CD14-positive monocyte (primary cell): ENCODE data around the gene NPTX2. TPM values are rescaled to one million over a fixed set of nuclear protein-coding genes. Genes with fewer than 3 reads are reported as not detected.

ENCODE experiments used
- DNase-seq, 3 donors: peaks; one replicate each; pipeline ENCODE4 v3.0.0-alpha.2; 2011 to 2022
- H2AFZ ChIP-seq: 2 replicates; pipeline ENCODE4 v1.6.0; 2012; ENCODE audit warnings: mild to moderate bottlenecking, low read depth, low read length, inconsistent platforms; ENCODE audit not compliant: insufficient read depth, poor library complexity, severe bottlenecking
- H3K27ac ChIP-seq, 2 donors: 1 replicate in 1 of 2; 2 replicates in 1 of 2; pipeline ENCODE4 v1.5.1; 2012 to 2013; ENCODE audit warnings: low read length in 2 of 2, control low read depth in 1 of 2, inconsistent platforms in 1 of 2, low read depth in 1 of 2, mild to moderate bottlenecking in 1 of 2
- H3K27me3 ChIP-seq, 2 donors: one replicate each; pipeline versions ENCODE4 v1.6.0 to v1.6.1; 2011 to 2013; ENCODE audit warnings: low read length in 2 of 2; ENCODE audit not compliant: control insufficient read depth in 2 of 2, insufficient read depth in 2 of 2
- H3K36me3 ChIP-seq, 2 donors: replicated peaks in 1 of 2; 1 replicate in 1 of 2; 2 replicates in 1 of 2; pipeline versions ENCODE4 v1.5.1 to v1.6.1; 2012 to 2013; ENCODE audit warnings: low read length in 2 of 2, control low read depth in 1 of 2, inconsistent platforms in 1 of 2, mild to moderate bottlenecking in 1 of 2; ENCODE audit not compliant: insufficient read depth in 2 of 2, control insufficient read depth in 1 of 2
- H3K4me1 ChIP-seq, 2 donors: 1 replicate in 1 of 2; 2 replicates in 1 of 2; pipeline versions ENCODE4 v1.5.1 to v1.6.1; 2012 to 2013; ENCODE audit warnings: low read length in 2 of 2, control low read depth in 1 of 2, inconsistent platforms in 1 of 2, mild to moderate bottlenecking in 1 of 2, moderate library complexity in 1 of 2; ENCODE audit not compliant: insufficient read depth in 2 of 2, control insufficient read depth in 1 of 2
- H3K4me2 ChIP-seq: replicated peaks from 2 replicates; pipeline ENCODE3; 2012; ENCODE audit warnings: low read length, moderate library complexity, mild to moderate bottlenecking; ENCODE audit not compliant: poor library complexity, severe bottlenecking; ENCODE audit errors: extremely low read depth
- H3K4me3 ChIP-seq, 3 experiments: fragments of 200-600 bp in 1 of 3; sonication (generic) in 1 of 3; replicated peaks in 1 of 3; 1 replicate in 2 of 3; 2 replicates in 1 of 3; pipeline ENCODE4 v1.5.1; 2011 to 2013; ENCODE audit warnings: low read length in 3 of 3, mild to moderate bottlenecking in 3 of 3, control low read depth in 2 of 3, low read depth in 2 of 3, inconsistent platforms in 1 of 3, moderate library complexity in 1 of 3
- H3K79me2 ChIP-seq: 2 replicates; pipeline ENCODE4 v1.6.0; 2012; ENCODE audit warnings: mild to moderate bottlenecking, control low read depth, inconsistent platforms, low read length, moderate library complexity; ENCODE audit not compliant: insufficient read depth
- H3K9ac ChIP-seq: 2 replicates; pipeline ENCODE4 v1.6.0; 2017; ENCODE audit warnings: low read length, mild to moderate bottlenecking; ENCODE audit not compliant: insufficient read depth, poor library complexity, severe bottlenecking
- H3K9me3 ChIP-seq, 2 donors: replicated peaks in 1 of 2; 1 replicate in 1 of 2; 2 replicates in 1 of 2; pipeline versions ENCODE4 v1.5.1 to v1.6.1; 2012 to 2013; ENCODE audit warnings: low read length in 2 of 2, control low read depth in 1 of 2; ENCODE audit not compliant: control insufficient read depth in 1 of 2, insufficient read depth in 1 of 2
- H4K20me1 ChIP-seq: 2 replicates; pipeline ENCODE4 v1.6.0; 2012; ENCODE audit warnings: mild to moderate bottlenecking, low read length, control low read depth, moderate library complexity; ENCODE audit not compliant: insufficient read depth
- H3K27ac Mint-ChIP-seq, 7 donors: one replicate each; pipeline ENCODE4 v1.8.0; 2020; ENCODE audit warnings: mild to moderate bottlenecking in 7 of 7, mixed read lengths in 7 of 7, moderate library complexity in 6 of 7, inconsistent platforms in 2 of 7
- H3K27me3 Mint-ChIP-seq, 3 donors: one replicate each; pipeline ENCODE4 v1.8.0; 2021 to 2022; ENCODE audit warnings: low read depth in 3 of 3, mild to moderate bottlenecking in 3 of 3, mixed read lengths in 3 of 3, moderate library complexity in 3 of 3, inconsistent platforms in 1 of 3
- H3K36me3 Mint-ChIP-seq, 2 donors: one replicate each; pipeline ENCODE4 v1.8.0; 2020; ENCODE audit warnings: mixed read lengths in 2 of 2, inconsistent platforms in 1 of 2, mild to moderate bottlenecking in 1 of 2
- H3K4me1 Mint-ChIP-seq: one replicate; pipeline ENCODE4 v1.8.0; 2020; ENCODE audit warnings: mild to moderate bottlenecking, mixed read lengths
- H3K4me3 Mint-ChIP-seq, 2 donors: one replicate each; pipeline ENCODE4 v1.8.0; 2020; ENCODE audit warnings: mild to moderate bottlenecking in 2 of 2, mixed read lengths in 2 of 2, moderate library complexity in 1 of 2
- H3K9me3 Mint-ChIP-seq, 7 donors: one replicate each; pipeline ENCODE4 v1.8.0; 2020 to 2022; ENCODE audit warnings: mixed read lengths in 7 of 7, mild to moderate bottlenecking in 6 of 7, moderate library complexity in 6 of 7, inconsistent platforms in 2 of 7
- CTCF ChIP-seq: fragments of 200-600 bp; IDR thresholded peaks from one replicate; pipeline ENCODE4 v1.8.0; 2022; ENCODE audit warnings: antibody characterized with exemption, mild to moderate bottlenecking
- WGBS: methylation state at CpG from one replicate; pipeline ENCODE4 v1.1.5; 2013; ENCODE audit warnings: missing lambda C conversion rate; ENCODE audit not compliant: insufficient coverage; 5-methylcytosine and 5-hydroxymethylcytosine counted together
- intact Hi-C, 2 donors: fragments of 100-400 bp; cut with micrococcal nuclease; formaldehyde crosslinking; loops; one replicate each; pipeline versions ENCODE4 v1.15.0 to v1.15.1; 2023
- polyA plus RNA-seq, 3 donors: library from polyadenylated mRNA; depleted of rRNA in 1 of 3; unstranded in 2 of 3; stranded (reverse) in 1 of 3; fragments of 300-500 nt in 2 of 3; fragments of >200 nt in 1 of 3; fragmentation: Illumina TruSeq in 2 of 3; gene quantifications; 1 replicate in 2 of 3; 2 replicates in 1 of 3; pipeline ENCODE4 v1.2.3, GENCODE V29; 2012 to 2021

Gene NPTX2
- polyA plus RNA-seq, 3 donors: not detected

- Histone ChIP-seq H3K4me3 (no peak overlapping the region), H3K27me3 (peaks cover 29 to 60% of the 10 kb centered on the region in 2 donors), H3K9me3 (peaks cover 0 to 9% of the 10 kb centered on the region in 2 donors), H3K9ac (no peak overlapping the region), H3K36me3 (no peaks in the 10 kb centered on the region), H3K4me1 (peaks cover 0 to 9% of the 10 kb centered on the region in 2 donors), H4K20me1 (no peaks in the 10 kb centered on the region), H3K27ac (no peak overlapping the region), H3K4me2 (no peak overlapping the region), H2AFZ (no peak overlapping the region), H3K79me2 (no peaks in the 10 kb centered on the region)
- H3K9me3 Mint-ChIP-seq: peaks cover 0 to 10% (median 3%) of the 10 kb centered on the region in 7 donors
- no peak overlapping the region for H3K27ac Mint-ChIP-seq
- H3K4me1 Mint-ChIP-seq: peaks cover 7% of the 10 kb centered on the region
- DNase-seq: no peak
- H3K36me3 Mint-ChIP-seq: no peaks in the 10 kb centered on the region
- H3K4me3 Mint-ChIP-seq: peak overlapping the region in 1 of 2 donors; percentile 80
- peaks cover 51 to 76% (median 57%) of the 10 kb centered on the region in 3 donors for H3K27me3 Mint-ChIP-seq
- TF ChIP-seq CTCF: no peak
- 6% methylated on average over 38 of the region's 40 CpGs for WGBS
- intact Hi-C loops: no loop called here
Measured at GRCh38 chr7:98617960-98618418, 904 bp downstream of the NPTX2 start.

- H4K20me1 ChIP-seq: no peaks in the 10 kb centered on the region
- H3K4me3 ChIP-seq: no peak overlapping the region
- TF ChIP-seq CTCF: no peak
- Mint-ChIP-seq H3K4me1 (peaks cover 7% of the 10 kb centered on the region), H3K9me3 (peaks cover 0 to 10% (median 3%) of the 10 kb centered on the region in 7 donors), H3K4me3 (peak overlapping the region in 1 of 2 donors; percentile 76), H3K27me3 (peaks cover 51 to 74% (median 56%) of the 10 kb centered on the region in 3 donors), H3K36me3 (no peaks in the 10 kb centered on the region), H3K27ac (no peak overlapping the region)
- intact Hi-C loops: no loop called here
- no peak overlapping the region for H2AFZ ChIP-seq
- H3K27me3 ChIP-seq: peaks cover 29 to 60% of the 10 kb centered on the region in 2 donors
- no peaks in the 10 kb centered on the region for H3K79me2 ChIP-seq
- peaks cover 0 to 9% of the 10 kb centered on the region in 2 donors for H3K9me3 ChIP-seq
- no peak overlapping the region for H3K27ac ChIP-seq
- H3K36me3 ChIP-seq: no peaks in the 10 kb centered on the region
- no peak for DNase-seq
- WGBS: no CpG with 5 or more reads among the region's 2 CpGs
- peaks cover 0 to 9% of the 10 kb centered on the region in 2 donors for H3K4me1 ChIP-seq
- H3K4me2 ChIP-seq: no peak overlapping the region
- no peak overlapping the region for H3K9ac ChIP-seq
Measured at GRCh38 chr7:98618786-98619185, 1.7 kb downstream of the NPTX2 start.
